Keratinocyte (primary cell): ENCODE data around the gene CHST8. TPM values are rescaled to one million over a fixed set of nuclear protein-coding genes. Genes with fewer than 3 reads are reported as not detected.

Experiments used
- DNase-seq: peaks from one replicate; pipeline ENCODE4 v3.0.0-alpha.2; 2011; ENCODE audit warnings: low read depth, missing footprints, low spot score
- FAIRE-seq: peaks from 2 replicates; lab custom pipeline; 2011; peaks lifted over from hg19 to GRCh38; lab: Jason Lieb, UNC
- H2AFZ ChIP-seq: 2 replicates; pipeline ENCODE4 v1.6.0; 2012; ENCODE audit warnings: low read length, control low read depth, inconsistent platforms; ENCODE audit not compliant: control insufficient read depth
- H3K27ac ChIP-seq: 2 replicates; pipeline ENCODE4 v1.5.1; 2011; ENCODE audit warnings: low read length; ENCODE audit not compliant: control insufficient read depth, insufficient read depth
- H3K27me3 ChIP-seq: 3 replicates; pipeline ENCODE4 v1.6.0; 2011; ENCODE audit warnings: low read length; ENCODE audit not compliant: control insufficient read depth, insufficient read depth; ENCODE audit errors: extremely low read depth
- H3K36me3 ChIP-seq, 2 experiments: 2 replicates in 1 of 2; 3 replicates in 1 of 2; pipeline ENCODE4 v1.5.1; 2011; ENCODE audit warnings: low read length in 2 of 2, mild to moderate bottlenecking in 1 of 2; ENCODE audit not compliant: control insufficient read depth in 2 of 2, insufficient read depth in 2 of 2; ENCODE audit errors: extremely low read depth in 1 of 2
- H3K4me1 ChIP-seq: 3 replicates; pipeline ENCODE4 v1.5.1; 2011; ENCODE audit warnings: low read length; ENCODE audit not compliant: control insufficient read depth, insufficient read depth; ENCODE audit errors: extremely low read depth
- H3K4me2 ChIP-seq: 3 replicates; pipeline ENCODE4 v1.6.0; 2011; ENCODE audit warnings: low read depth, low read length; ENCODE audit not compliant: control insufficient read depth, insufficient read depth; ENCODE audit errors: extremely low read depth
- H3K4me3 ChIP-seq, 3 experiments: fragments of 200-600 bp in 1 of 3; sonication (generic) in 1 of 3; 2 replicates in 2 of 3; 3 replicates in 1 of 3; pipeline ENCODE4 v1.5.1; 2011 to 2016; ENCODE audit warnings: low read length in 3 of 3, mild to moderate bottlenecking in 3 of 3, control low read depth in 2 of 3, inconsistent platforms in 1 of 3, low read depth in 1 of 3, mixed read lengths in 1 of 3, mixed run types in 1 of 3, moderate library complexity in 1 of 3; ENCODE audit not compliant: control insufficient read depth in 2 of 3, insufficient read depth in 2 of 3; ENCODE audit errors: extremely low read depth in 1 of 3
- H3K79me2 ChIP-seq: 2 replicates; pipeline ENCODE4 v1.6.0; 2012; ENCODE audit warnings: low read length; ENCODE audit not compliant: control insufficient read depth, insufficient read depth
- H3K9ac ChIP-seq: 3 replicates; pipeline ENCODE4 v1.6.0; 2011; ENCODE audit warnings: low read length; ENCODE audit not compliant: control insufficient read depth, insufficient read depth; ENCODE audit errors: extremely low read depth
- H3K9me1 ChIP-seq: 3 replicates; pipeline ENCODE4 v1.6.0; 2011; ENCODE audit warnings: low read length; ENCODE audit not compliant: control insufficient read depth, insufficient read depth; ENCODE audit errors: extremely low read depth
- H3K9me3 ChIP-seq: 2 replicates; pipeline ENCODE4 v1.5.1; 2012; ENCODE audit warnings: low read depth, low read length; ENCODE audit not compliant: control insufficient read depth
- H4K20me1 ChIP-seq: 3 replicates; pipeline ENCODE4 v1.6.0; 2011; ENCODE audit warnings: low read length; ENCODE audit not compliant: control insufficient read depth, insufficient read depth; ENCODE audit errors: extremely low read depth
- EZH2 ChIP-seq: IDR thresholded peaks from one replicate; pipeline ENCODE4 v1.6.1; 2012; ENCODE audit warnings: inconsistent platforms, mild to moderate bottlenecking, low read length, moderate library complexity
- dilution Hi-C: fragments of 300-500 bp; cut with MboI; formaldehyde crosslinking; loops from one replicate; pipeline ENCODE4 v1.7.0; 2020; ENCODE audit warnings: low sequenced_read_pairs; ENCODE audit not compliant: extremely low pct_ligation_motif_present
- polyA plus RNA-seq, 5 experiments: library from polyadenylated mRNA; depleted of rRNA in 3 of 5; stranded (reverse) in 3 of 5; stranded (forward) in 1 of 5; unstranded in 1 of 5; fragments of >200 nt; gene quantifications; 1 replicate in 1 of 5; 2 replicates in 3 of 5; 3 replicates in 1 of 5; pipeline versions ENCODE4 v1.2.1 to v1.2.3, GENCODE V29; 2011 to 2012; ENCODE audit warnings: missing spikeins in 2 of 5, low read depth in 1 of 5, low replicate concordance in 1 of 5
- TF ChIP-seq, protein P1 (sequence below), 3 experiments: IDR thresholded peaks in 1 of 3; conservative IDR thresholded peaks in 1 of 3; optimal IDR thresholded peaks in 1 of 3; 2 replicates in 2 of 3; 3 replicates in 1 of 3; pipeline versions ENCODE3 to v1.5.1; 2011; ENCODE audit warnings: low read length in 3 of 3, mild to moderate bottlenecking in 3 of 3, moderate library complexity in 2 of 3, control low read depth in 1 of 3, inconsistent platforms in 1 of 3; ENCODE audit not compliant: insufficient read depth in 2 of 3; ENCODE audit errors: extremely low read depth in 1 of 3

CHST8 gene
- polyA plus RNA-seq, 1 donor (not counting 4 experiments of a cell fraction or from before 2014, with no cell fraction given), result not detected

DNA sequence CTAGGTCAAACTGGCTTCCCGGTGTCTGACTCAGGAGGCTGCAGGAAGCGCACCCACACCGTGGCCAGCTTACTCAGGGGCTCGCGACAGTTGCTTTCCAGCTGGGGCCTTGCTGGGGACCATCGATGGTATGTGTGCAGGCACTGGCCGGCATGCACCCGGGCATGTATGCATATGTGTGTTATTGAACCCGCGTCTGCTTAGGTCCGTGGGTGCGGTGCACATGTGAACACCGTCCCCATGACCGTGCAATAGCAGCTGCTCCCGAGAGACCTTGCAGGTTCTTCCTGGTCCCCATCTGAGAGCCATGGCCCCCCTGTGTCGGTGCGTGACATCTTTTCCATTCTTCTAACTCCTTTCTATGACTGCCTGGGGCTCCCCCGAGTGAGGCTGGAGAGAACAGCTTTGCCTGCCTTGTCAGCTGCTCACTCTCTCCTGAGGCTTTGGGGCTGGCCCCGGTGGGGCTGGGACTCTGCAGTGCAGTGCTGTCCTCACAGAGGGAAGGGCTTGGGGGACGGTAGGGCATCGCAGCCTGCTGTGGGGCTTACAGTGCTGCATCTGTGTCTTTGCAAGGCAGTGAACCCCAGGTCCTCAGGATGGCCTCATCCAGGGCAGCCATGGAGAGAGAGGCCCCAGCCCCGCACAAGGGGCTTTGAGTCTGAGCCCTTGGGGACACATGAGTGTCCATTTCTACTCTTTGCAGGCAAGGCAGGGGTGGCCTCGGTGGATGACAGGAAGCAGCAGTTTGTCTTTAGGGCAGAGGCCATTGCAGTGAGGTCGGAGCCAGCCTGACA lies 65.1 kb downstream of the CHST8 start:
- Histone ChIP-seq H3K27ac (no peak overlapping the region), H3K9me1 (no peaks in the 10 kb centered on the region), H3K9ac (no peak overlapping the region), H3K79me2 (no peaks in the 10 kb centered on the region), H3K9me3 (no peaks in the 10 kb centered on the region), H3K4me2 (no peak overlapping the region), H3K36me3 (no peaks in the 10 kb centered on the region), H4K20me1 (no peaks in the 10 kb centered on the region), H3K27me3 (peaks cover 10% of the 10 kb centered on the region), H3K4me3 (no peak overlapping the region), H2AFZ (no peak overlapping the region), H3K4me1 (no peaks in the 10 kb centered on the region)
- dilution Hi-C loops, result no loop called here
- FAIRE-seq (no peak), DNase-seq (no peak)
- TF ChIP-seq EZH2, result no peak
- TF ChIP-seq, protein P1, sequence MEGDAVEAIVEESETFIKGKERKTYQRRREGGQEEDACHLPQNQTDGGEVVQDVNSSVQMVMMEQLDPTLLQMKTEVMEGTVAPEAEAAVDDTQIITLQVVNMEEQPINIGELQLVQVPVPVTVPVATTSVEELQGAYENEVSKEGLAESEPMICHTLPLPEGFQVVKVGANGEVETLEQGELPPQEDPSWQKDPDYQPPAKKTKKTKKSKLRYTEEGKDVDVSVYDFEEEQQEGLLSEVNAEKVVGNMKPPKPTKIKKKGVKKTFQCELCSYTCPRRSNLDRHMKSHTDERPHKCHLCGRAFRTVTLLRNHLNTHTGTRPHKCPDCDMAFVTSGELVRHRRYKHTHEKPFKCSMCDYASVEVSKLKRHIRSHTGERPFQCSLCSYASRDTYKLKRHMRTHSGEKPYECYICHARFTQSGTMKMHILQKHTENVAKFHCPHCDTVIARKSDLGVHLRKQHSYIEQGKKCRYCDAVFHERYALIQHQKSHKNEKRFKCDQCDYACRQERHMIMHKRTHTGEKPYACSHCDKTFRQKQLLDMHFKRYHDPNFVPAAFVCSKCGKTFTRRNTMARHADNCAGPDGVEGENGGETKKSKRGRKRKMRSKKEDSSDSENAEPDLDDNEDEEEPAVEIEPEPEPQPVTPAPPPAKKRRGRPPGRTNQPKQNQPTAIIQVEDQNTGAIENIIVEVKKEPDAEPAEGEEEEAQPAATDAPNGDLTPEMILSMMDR (optimal IDR thresholded peaks at IDR 0.05 in 1 of 3, IDR thresholded peaks at IDR 0.05 in 1 of 3, conservative IDR thresholded peaks at IDR 0.05 in 1 of 3; ENCODE audit: extremely low read depth in 1 of 3, insufficient read depth in 2 of 3, low read length in 3 of 3), result no peak

DNA sequence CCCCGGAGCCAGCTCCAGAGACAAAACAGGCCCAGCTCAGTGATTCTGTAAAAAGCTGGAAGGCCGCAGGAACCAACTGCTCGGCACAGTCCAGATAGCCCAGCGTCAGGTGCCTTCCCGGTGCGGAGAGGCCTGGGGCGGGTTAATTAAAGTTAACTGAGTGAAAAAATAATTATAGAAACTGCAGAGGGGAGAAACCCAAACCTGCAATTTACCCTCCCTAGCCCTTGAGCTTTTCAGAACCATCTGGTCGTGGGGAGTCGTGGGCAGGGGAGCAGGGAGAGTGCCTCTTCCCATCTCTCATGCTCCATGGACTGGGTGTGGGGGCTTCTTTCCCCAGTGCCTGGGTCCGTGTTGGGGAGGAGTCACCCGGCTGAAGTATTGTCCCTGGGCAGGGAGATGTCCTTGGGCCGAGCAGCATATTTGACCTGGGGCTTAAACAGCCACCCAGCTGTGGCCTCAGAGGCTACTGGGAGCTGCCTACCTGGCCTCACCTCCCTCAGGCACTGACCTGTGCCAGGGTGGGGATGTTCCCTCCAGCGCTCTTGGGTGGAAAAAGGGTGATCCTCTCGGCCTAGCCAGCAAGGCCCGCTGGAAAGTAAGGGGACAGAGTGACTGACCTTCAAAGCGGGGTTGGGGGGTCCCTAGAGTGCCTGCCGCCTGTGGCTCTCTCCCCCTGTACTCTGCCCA lies 65.9 kb downstream of the CHST8 start:
- dilution Hi-C loops, result no loop called here
- Histone ChIP-seq H3K79me2 (no peaks in the 10 kb centered on the region), H3K9me1 (no peaks in the 10 kb centered on the region), H3K9me3 (no peaks in the 10 kb centered on the region), H3K9ac (no peak overlapping the region), H3K27me3 (peaks cover 10% of the 10 kb centered on the region), H3K4me3 (no peak overlapping the region), H3K36me3 (no peaks in the 10 kb centered on the region), H3K4me2 (no peak overlapping the region), H4K20me1 (no peaks in the 10 kb centered on the region), H3K4me1 (no peaks in the 10 kb centered on the region), H3K27ac (no peak overlapping the region), H2AFZ (no peak overlapping the region)
- no peak for FAIRE-seq
- no peak for DNase-seq
- TF ChIP-seq, protein P1 (optimal IDR thresholded peaks at IDR 0.05 in 1 of 3, IDR thresholded peaks at IDR 0.05 in 1 of 3, conservative IDR thresholded peaks at IDR 0.05 in 1 of 3; ENCODE audit: extremely low read depth in 1 of 3, insufficient read depth in 2 of 3, low read length in 3 of 3), result no peak
- no peak for TF ChIP-seq EZH2
